B cell (primary cell): ENCODE results near the gene RHBDL1.

Source experiments
- CTCF ChIP-seq: fragments of 200-600 bp; IDR thresholded peaks from one replicate; pipeline ENCODE4 v1.8.0; 2022; ENCODE audit warnings: antibody characterized with exemption, mild to moderate bottlenecking
- EZH2 ChIP-seq: IDR thresholded peaks from 2 replicates; pipeline ENCODE4 v1.6.1; 2012; ENCODE audit warnings: borderline replicate concordance, low read depth, mild to moderate bottlenecking, moderate library complexity, low read length; ENCODE audit not compliant: insufficient read depth, poor library complexity, severe bottlenecking

- TF ChIP-seq CTCF: no peak
- TF ChIP-seq EZH2: no peak
Measured at GRCh38 chr16:680967-681745, 5.7 kb downstream of the RHBDL1 start.
